Ecto neural progenitor cell (in vitro differentiated cells): ENCODE measurements around the gene SYTL2.

ENCODE experiments used
- DNase-seq: peaks from one replicate; pipeline ENCODE4 v3.0.0-alpha.2; 2018; ENCODE audit warnings: low spot score

The SYTL2 gene

DNA sequence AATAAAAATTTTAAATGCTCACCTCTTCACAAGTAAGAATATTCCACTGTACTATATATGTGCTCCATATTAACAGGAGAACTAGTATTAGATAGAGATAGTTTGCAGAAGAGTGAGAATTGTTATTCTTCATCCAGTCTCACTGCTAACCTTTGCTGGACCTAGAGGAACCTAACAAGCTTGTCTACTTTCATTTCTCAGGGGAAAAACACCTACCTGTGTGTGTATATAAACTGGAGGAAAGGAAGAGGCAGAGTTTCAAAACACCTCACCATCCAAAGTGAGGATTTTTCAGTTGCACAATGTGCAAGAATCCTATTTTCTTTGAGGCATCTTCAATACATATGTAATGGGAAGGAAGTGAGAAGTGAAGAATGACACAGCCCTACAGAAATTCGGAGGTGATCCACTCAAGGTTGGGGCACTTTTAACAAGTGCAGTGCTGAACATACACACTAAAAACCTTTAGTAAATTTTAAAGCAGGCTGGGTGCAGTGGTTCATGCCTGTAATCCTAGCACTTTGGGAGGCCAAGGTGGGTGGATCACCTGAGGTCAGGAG is 52.4 kb downstream of the SYTL2 start:
- no peak for DNase-seq

DNA sequence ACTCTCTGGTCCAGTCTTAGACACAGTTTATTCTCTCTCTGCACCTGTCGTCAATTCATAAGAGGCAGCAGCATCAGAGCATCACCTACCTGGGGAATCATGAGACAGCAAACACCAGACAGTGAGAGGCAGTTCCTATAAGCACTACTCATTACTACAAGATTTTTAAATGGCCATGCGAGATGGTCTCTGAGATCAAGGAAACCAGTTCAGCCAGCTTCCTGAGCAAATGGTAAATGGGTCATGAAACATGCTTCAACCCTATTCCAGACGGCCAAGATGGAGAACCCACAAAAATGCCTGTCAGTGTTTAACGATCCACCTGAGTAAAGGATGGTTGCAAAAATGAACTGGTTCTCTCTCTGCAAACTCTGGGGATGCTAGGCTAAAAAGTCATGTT is 52.9 kb downstream of the SYTL2 start:
- no peak for DNase-seq

DNA sequence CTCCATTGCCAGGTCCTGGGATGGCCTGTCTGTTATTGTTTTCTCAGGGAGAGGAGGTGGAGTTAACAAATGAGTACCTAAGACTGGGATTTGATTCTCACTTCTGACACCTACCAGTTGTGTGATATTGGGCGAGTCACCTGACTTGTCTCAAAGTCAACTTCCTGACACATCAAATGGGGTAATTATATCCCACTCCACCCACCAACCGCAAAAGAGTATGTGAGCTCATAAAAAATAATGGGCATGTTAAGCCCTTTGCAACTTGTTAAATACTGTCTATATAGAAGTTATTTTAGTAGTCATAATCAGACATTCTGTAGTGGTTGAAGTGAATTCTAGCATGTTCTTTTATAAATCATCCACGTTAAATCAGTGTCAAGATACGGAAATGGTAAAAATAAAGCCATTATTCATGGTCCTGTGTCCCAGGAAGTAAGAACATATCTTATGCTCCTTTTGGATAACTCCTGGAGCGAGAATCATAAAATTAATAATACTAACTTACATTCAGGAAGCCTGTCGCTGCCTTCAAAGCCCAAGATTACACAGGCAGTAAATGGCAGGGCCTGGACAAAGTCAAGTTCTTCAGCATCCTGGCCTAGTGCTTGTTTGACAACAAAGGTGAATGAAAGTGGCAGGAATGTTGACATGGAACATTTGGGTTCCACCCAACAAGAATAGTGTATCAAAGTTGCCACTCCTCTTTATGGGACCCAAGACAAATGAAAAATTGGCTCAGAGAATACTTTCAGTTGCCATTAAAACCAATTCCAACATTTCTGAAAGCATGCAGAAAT is 54.3 kb downstream of the SYTL2 start:
- DNase-seq, result no peak

DNA sequence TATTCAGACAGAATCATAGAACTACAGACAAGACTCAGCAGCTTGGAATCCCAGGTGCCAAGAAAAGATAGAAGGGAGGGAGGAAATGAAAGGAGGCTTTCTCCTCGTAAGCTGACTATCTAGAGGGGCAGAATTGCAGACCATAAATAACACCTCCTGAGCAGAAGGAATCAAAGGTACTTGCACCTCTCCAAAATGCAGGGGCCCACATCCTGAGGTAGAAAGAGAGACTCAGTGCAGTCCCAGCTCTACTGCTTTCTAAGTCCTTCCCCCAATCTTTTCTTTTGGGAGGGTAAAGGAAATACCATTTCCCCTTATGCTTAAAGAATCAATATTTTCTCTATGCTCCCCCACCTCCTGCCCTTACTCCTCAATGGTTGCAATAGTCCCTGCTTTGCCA is 55.2 kb downstream of the SYTL2 start:
- DNase-seq, result no peak

DNA sequence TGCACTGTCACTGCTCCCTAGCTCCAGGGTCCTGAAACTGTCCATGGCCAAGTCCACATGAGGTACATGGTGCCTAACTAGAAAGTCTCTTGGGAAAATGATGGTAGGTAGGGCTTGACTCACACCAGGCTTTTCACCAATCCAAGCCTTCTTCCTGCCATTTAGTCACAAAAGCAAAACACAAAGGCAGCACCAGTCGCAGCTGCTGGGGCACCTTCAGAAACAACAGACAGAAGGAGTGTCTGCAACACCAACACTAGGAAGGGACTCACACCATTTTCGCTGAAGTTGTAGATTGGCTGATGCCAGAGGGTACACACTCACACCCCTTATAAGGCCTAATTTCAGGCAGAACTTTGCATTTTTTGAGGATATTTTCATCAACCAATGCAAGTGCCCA is 55.7 kb downstream of the SYTL2 start:
- DNase-seq, result no peak

DNA sequence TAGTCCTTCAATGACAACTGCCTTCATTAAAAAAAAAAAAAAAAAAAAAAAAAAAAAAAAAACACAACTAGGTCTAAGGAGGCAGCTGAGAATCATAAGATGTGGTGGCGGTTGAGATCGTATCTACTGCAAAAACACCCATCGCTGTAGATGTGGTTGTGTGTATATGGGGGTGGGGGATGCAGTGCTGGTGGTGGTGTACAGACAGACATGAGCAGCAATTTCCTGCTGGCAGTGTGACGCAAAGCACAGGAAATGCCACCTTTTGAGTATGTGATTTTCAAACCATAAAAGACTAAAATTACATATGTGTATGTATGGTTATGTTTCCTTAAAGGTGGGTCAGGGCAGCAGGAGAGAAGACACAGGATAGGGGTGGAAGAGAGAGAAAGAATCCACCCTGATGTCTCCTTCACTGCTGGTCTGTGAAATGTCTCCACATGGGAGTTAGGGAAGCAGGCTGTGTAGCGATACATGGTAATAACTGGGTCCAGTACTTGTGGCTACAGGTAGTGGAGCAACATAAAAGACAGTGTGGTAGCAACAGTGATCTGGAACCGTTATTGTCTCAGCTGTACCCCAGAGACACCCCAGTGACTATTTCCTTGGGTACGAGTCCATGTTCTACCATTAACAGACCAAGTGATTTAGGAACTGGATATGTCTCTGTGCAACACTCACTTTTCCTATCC is 57.9 kb downstream of the SYTL2 start:
- DNase-seq, result no peak

DNA sequence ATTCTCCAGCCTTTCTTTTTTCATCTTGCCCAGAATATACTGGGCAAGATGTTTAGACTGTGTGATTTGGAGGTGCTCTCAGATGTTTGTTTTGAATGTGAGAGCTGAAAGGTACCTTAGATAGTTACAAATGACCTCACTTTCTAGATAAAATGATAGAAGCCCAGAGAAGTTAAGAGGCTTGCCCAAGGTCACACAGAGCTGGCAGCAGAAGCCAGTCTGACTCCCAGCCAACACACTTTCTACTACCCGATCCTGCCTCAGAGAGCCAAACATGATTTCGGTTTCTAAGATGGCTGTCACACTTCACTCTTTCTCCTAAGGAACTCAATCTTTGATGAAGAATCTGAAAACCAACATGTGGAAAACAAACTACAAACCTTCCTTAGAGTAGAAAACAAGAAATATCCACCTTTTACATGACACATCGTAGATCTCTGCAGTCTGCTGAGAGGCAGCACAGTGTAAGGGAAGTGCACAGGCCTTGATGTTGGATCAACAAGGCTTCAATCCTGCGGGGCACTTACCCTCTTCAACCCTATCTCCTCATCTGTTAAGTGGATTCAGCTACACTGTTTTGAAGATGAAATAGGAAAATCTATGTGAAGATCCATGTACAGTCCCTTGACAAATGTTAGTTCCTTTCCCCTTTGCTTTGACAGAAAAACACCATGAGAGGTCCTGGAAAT is 58.6 kb downstream of the SYTL2 start:
- no peak for DNase-seq

DNA sequence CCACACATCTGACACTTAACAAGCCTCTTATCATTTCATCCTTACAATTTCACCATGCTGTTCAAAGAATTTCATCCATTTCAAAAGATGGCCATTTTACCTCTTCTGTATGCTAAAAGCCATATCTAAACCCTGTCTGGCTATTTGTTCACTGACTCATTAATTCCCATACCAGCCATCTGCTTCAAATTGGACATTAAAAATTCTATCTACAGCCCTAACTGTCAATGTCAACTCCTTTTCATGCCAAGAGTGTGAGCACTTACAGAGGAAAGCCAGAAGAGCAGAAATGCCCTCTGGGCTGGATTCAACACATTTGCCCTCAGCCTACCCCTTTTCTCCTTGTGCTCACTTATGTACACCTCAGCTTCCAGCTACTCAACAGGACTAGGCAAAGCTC is 59.2 kb downstream of the SYTL2 start:
- DNase-seq, result no peak

DNA sequence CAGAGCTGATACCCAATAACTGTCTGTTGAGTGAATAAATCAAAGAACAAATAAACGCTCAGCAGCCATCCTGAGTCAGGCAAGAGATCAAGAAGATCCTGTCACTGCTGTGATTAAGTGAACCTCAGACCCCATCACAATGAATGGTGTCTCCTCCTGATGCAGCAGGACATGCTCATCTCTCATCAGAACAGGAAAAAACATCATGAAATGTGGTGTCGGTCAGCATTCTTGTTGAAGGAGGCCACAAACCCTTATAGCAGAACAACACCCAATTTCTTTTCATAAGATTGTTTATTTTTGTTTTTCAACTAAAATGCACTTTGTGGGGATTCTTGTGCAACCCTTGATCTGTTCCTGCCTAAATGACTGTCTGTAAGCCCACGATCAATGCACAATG is 60.3 kb downstream of the SYTL2 start:
- no peak for DNase-seq

DNA sequence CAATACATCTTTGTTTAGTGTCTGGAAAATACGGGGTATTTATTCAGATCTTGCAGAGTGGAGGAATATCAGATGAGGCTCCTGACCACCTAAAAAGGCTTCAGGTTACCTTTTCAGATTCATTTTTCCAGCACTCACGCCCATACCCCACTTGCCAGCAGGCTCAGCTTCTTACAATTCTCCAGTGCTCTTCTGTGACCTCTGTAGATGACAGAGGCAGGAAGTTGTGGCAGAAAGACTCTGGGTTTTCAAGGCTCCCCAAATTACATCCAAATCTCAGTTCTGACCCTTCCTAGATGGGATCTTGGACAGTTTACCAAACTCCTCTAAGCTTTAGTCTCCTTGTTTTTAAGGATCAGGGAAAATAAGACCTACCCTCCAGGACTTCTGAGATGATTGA is 61.1 kb downstream of the SYTL2 start:
- no peak for DNase-seq

DNA sequence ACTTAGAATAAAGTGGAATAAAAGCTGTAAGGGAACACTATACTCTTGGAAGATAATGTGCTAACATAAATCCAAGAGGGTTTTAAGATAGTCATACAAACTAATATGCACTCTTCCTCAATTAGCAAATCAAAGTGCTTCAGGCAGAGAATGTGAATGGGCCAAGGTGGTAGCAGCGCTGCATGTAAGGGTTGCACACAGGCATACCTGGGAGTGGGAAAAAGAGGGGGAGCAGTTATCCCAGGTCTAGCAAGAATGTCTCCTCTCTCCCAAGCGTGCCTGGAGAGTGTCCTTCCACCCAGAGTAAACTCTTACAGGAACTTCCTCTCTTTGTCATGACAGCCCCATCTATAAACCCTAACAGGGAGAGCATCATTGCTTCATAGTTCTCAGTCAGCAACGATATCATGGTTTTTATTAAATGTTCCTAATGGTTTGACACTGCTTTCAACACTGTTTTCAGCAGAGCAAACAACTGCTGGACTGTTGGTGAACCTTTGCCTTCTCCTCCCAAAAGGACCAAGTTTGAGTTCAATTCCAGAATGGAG is 61.6 kb downstream of the SYTL2 start:
- DNase-seq, result no peak

DNA sequence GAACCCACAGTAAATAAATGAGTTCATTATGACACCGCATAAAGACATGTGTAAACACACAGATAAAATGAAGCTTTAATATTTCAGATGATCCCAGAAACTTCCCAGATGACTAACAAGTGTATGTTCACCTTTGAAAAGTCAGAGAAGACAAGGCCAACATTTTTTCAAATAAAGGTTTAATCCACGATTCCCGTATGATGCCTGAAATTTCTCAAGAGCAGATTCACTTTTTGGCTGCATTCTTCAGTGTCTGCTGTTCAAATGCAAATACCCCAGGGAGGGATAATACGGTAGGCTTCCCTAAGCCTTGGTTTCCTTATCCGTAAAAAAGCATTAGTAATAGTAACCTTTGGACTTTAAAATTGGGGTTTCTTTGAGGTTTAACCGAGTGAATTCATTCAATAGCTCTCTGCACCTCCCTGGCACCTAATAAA is 62.5 kb downstream of the SYTL2 start:
- DNase-seq, result no peak

DNA sequence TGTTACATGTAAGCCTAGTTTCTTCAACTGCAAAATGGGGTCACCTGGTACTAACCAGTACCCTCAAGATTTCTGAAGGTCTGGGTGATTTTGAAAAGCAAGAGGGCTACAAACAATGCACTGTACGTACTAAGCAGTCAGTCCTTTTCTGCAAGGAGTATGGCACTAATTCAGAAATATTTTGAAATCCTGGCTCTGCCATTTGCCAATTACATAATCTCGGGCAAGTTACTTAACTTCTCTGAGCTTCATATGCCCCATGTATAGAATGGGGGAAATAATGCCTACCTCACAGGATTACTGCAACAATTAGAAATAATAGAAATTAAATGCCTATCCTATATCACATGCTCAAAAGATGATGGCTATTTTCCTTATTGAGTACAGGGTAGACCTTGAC is 64.3 kb downstream of the SYTL2 start:
- no peak for DNase-seq

DNA sequence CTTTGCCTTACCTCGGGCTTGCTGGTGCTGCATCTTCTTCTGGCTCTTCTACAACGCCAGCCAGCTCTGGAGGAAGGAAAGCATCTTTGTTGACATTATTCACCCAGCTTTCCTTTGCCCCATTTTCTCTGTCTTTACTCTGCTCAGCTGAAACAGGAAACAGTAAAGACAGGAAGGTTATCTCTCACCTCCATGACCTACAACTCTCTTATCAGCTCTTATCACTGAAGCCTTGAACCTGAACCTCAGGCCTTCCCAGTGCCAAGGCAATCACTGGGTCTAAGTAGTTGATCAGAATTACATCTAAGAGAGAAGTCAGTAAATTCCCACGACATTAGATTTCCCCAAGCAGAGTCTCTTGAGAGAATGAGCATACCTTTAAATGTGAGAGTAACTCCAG is 65.3 kb downstream of the SYTL2 start:
- DNase-seq, result no peak

DNA sequence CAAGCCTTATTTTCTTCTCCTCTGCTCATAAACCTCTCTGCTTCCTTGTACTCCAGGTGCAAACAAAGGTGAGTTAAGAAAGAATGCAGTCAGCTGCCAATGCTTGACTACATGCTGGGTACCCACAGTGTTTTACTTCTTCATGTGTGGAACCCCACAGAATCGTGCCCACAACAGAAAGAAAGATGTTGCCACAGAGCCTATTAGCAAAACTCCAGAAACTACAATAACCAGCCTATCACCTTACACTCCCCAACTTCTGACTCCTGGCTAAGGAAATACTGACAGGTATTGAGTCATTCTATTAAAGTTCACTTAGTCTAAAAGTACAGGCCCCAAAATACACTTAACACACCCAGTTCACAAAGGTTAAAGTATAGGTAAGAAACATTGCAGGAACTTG is 68.1 kb downstream of the SYTL2 start:
- no peak for DNase-seq

DNA sequence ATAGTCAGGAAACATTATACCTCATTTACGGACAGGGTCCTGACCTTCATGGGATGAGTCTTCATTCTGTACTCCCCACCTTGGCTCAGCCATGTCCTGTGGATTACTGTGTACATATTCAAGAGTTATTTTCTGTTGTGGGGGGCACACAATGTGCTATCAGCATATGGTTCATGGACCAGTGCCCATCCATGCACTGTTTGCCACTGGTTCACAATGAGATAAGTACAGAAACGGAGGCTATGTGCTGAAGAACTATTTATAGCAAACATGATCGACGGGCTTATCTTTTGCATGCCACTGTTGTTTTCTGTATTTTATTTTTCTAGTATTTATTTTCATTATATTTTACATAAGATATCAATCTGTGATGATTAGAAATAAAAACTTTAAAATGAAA is 68.6 kb downstream of the SYTL2 start:
- no peak for DNase-seq

DNA sequence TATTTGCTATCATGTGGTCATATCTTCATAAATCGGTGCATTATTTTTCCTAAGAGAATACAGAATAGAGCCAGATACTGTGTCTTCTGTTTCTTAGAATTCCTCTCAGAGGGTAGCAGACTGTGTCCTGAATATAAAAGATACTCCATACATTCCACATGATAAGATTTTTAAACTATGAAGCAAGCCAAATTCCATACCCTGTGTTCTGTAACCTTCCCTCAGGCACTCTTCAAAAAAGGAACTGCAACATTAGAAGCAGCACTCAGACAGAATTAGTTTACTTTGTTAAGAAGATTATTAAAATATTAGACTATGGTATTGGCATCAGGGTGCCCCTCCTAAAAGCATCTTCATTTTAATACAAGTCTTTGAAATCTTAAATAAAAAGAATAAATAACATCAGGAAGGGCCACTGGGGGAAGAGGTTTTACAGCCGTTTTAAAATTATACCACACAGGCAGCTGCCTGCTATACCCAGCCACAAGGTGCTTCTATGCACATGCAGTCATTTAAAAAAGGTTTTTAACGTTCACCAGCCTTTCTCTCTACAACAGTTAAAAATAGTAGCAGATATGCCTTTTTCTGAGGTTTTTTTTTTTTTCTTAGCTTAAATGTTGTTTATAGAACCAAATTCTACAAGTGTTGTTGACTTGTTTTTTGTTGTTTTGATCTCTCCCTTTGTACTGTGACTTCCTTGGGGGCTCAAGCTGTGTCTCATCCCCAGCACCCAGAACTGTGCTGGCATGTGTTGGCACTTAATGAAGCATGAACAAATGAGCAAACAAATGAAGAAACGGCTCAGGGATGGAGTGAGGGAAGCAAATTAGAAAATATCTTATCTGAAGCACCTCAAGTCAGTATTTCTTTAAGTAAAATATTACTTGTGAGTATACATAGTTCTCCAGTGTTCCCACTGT is 70.2 kb downstream of the SYTL2 start:
- DNase-seq, result no peak

DNA sequence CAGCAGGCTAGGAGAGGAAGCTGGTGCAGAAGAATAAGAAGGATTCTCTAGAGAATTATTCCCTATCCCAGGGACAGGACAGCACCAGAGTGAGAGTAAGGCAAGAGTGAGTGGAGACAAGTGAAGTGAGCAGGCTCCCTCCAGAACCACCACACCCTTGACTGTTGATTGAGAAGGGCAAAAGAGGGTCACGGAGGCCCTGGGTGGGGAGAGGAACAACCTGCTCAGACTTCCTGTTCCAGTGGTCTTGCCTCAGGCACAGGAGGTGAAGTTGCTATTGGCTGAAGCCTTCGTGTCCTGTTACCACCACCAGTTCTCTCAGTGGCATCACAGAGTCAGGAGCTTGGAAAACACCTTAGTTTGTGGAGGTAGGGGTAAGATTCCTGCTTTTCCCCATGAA is 73.2 kb downstream of the SYTL2 start:
- DNase-seq, result no peak

DNA sequence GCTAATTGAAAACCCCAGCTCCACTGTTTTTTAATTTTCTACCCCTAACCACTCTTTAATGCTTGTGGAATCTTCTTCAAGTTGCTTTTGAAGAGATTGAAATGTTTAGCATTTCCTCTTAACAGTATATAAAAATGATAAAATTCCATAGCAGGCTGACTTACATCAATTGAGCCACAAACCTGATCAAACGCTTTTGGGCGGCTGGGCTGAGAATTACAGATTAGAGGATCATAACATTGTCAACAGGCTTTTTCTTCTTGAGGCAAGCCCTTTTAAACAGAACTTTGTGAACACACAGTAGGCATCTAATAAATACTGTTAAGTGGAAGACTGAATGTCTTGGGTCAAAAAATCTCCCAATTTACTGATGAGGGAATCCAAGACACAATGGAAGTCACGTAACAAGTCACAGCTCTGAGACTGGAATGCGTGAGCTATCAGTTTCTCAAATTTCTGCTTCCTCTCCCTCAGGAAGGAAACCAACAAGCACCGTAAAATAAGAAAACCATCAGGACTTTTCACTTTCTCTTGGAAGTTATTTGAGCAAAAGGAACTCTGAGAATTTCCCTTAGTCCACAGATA is 75.0 kb downstream of the SYTL2 start:
- no peak for DNase-seq

DNA sequence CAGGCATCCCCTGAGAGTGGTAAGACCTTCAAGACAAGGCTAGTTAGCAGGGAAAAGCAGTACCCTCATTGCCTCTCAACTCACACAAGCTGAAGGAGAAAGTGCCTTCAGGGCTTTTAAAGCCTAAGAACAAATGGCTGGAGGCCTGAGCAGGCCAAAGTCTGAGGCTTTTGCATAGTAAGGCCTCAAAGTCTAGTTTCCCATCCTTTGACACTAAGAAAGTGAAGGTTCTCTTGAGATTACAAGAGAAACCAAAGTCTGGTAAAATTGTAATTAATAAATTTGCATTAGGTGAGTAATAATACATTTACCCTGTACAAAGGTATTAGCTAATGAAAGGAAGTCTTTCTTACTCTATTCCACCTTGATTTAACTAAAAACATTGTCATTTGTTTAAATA is 78.0 kb downstream of the SYTL2 start:
- no peak for DNase-seq

DNA sequence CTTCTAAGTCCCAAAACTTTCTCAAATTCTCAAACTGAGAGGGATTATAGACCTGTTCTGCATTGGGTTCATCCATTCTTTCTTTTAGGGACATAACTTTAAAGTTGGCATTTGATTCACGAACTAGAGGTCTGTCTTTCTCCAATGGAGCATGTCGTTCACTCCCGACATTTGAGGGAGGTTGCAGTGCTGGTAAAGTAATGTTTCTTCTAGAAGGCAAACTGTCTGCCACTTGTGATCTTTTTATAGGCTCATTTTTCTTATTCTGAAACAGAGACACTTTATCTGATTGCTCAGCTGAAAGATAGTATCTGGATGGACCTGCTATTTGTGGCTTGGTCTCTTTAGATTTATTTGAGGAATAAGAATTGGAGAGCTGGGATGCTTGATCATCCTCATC is 84.6 kb downstream of the SYTL2 start:
- DNase-seq, result no peak
